Spleen (tissue), 7 donors: Measurements from ENCODE around the gene CDH26.

Source experiments
- POLR2AphosphoS5 ChIP-seq, 3 donors: sonication (generic); formaldehyde crosslinking; IDR thresholded peaks; one replicate each; pipeline ENCODE4 v1.5.1; 2017; ENCODE audit warnings: antibody characterized with exemption in 3 of 3
- TF ChIP-seq, protein P1 (sequence below), 11 experiments: fragments of 200-600 bp in 7 of 11; fragments of 450-650 bp in 4 of 11; sonication (generic) in 4 of 11; IDR thresholded peaks in 8 of 11; conservative IDR thresholded peaks in 3 of 11; 1 replicate in 7 of 11; 2 replicates in 4 of 11; pipeline versions ENCODE4 v1.4.0 to v1.8.0; 2016 to 2021; ENCODE audit warnings: antibody characterized with exemption in 11 of 11, inconsistent platforms in 4 of 11, mild to moderate bottlenecking in 1 of 11
- donor health status: DM: no; HTN: no; CAD: no; lungs with moderate emphysema.
- donor health status: DM: no; HTN: no; CAD: no.
- donor health status: DM: no; HTN: no; CAD: no.

DNA sequence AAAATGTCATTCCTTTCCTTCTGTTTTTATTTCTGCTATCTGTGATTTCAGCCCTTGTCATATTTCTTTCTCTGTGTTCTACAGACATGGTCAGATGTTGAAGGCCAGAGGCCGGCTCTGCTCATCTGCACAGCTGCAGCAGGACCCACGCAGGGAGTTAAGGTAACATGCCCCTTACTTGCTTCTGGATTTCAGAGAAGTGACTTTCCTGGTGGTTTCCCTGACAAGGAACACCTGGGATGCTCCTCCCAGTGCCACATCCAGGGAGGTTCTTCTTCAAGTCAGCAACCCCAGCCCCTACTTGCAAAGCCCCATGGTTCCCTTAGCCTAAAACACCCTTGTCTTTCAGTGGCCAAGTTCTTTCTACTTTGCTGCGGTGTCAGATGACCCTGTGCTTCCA lies 41.3 kb downstream of the CDH26 start:
- TF ChIP-seq, protein P1, sequence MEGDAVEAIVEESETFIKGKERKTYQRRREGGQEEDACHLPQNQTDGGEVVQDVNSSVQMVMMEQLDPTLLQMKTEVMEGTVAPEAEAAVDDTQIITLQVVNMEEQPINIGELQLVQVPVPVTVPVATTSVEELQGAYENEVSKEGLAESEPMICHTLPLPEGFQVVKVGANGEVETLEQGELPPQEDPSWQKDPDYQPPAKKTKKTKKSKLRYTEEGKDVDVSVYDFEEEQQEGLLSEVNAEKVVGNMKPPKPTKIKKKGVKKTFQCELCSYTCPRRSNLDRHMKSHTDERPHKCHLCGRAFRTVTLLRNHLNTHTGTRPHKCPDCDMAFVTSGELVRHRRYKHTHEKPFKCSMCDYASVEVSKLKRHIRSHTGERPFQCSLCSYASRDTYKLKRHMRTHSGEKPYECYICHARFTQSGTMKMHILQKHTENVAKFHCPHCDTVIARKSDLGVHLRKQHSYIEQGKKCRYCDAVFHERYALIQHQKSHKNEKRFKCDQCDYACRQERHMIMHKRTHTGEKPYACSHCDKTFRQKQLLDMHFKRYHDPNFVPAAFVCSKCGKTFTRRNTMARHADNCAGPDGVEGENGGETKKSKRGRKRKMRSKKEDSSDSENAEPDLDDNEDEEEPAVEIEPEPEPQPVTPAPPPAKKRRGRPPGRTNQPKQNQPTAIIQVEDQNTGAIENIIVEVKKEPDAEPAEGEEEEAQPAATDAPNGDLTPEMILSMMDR (IDR thresholded peaks at IDR 0.05 in 8 of 11, conservative IDR thresholded peaks at IDR 0.05 in 3 of 11) = no peak
- no peak for TF ChIP-seq POLR2AphosphoS5 (IDR thresholded peaks at IDR 0.05)
